Left ventricle myocardium inferior (tissue), 1 donor: ENCODE results near the gene MAGI1. TPM values are rescaled to one million over a fixed set of nuclear protein-coding genes. Genes with fewer than 3 reads are reported as not detected.

Experiments
- DNase-seq: peaks from one replicate; pipeline ENCODE4 v3.0.0-alpha.2; 2020
- H3K27ac ChIP-seq: fragments of 200-600 bp; replicated peaks from 2 replicates; pipeline ENCODE4 v1.8.0; 2021
- H3K27me3 ChIP-seq: fragments of 200-600 bp; 2 replicates; pipeline ENCODE4 v1.8.0; 2021; ENCODE audit warnings: low read depth
- H3K36me3 ChIP-seq: fragments of 200-600 bp; 2 replicates; pipeline ENCODE4 v1.8.0; 2021
- H3K4me1 ChIP-seq: fragments of 200-600 bp; 2 replicates; pipeline ENCODE4 v1.8.0; 2021
- H3K4me3 ChIP-seq: fragments of 200-600 bp; 2 replicates; pipeline ENCODE4 v1.8.0; 2021; ENCODE audit warnings: mild to moderate bottlenecking, moderate library complexity
- H3K9me3 ChIP-seq: fragments of 200-600 bp; replicated peaks from 2 replicates; pipeline ENCODE4 v1.8.0; 2021
- intact Hi-C: fragments of 100-400 bp; cut with micrococcal nuclease; formaldehyde crosslinking; loops from one replicate; pipeline ENCODE4 v1.11.0; 2022
- total RNA-seq: library from RNA; stranded (reverse); fragmentation: NEBNext Ultra II Directional; extraction: Animal tissue kit (Norgen Biotek cat#: 25700); gene quantifications from one replicate; pipeline ENCODE4 v1.2.1, GENCODE V29; 2021
- TF ChIP-seq, protein P1 (sequence below): fragments of 200-600 bp; IDR thresholded peaks from 2 replicates; pipeline ENCODE4 v1.8.0; 2021; ENCODE audit warnings: antibody characterized with exemption, mild to moderate bottlenecking, borderline replicate concordance
- donor health status: DM: no; HTN: yes; CAD: no; lungs with severe emphysema.

The MAGI1 gene
- total RNA-seq, 1 donor from 2014 or later, result 36.6 TPM

DNA sequence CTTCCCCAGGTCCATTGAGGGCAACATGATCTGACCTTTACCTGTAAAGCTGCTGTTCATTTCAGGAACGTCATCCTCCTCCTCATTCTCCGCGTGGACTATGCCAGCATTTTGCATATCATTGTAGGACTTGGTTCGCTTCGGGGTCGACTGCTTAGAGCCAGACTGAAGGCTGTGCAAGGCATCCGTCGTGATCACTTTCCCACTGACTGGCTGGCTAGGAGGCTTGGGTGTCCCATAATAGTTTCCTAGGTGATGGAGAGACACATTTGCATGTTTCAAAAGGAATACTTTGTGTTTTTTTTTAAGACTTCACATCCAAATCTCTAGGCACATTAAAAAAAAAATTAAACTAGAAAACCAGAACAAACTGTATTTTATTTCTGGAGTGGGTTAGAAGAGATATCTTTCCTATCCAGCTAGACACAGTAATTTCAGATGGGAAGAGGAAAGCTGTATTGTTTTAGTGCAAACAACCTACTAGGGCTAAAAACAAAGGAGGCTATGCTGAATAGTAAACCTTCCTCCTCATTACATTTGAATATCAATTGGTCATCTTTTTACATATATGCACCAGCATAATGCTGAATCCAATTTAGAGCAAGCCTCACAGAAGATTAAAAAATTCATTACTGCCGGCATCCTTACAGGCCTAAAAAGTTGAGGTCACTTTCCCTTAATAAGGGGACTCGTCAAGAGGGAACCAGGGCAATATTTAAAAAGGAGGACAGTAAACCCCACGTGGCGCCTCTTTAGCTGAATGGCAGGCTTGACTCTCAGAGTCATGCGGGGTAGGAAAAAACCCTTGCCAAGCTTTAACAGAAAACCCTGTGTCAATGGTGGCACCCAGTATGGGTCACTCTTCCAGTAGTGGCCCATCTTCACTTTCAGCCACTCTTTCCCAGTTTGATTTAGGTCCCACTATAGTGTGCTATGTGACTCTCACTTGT, 559.9 kb downstream of the MAGI1 start:
- intact Hi-C loops, result no loop called here
- H3K36me3 ChIP-seq, result no peaks in the 10 kb centered on the region
- H3K27me3 ChIP-seq, result no peaks in the 10 kb centered on the region
- no peaks in the 10 kb centered on the region for H3K9me3 ChIP-seq
- H3K27ac ChIP-seq, result no peak overlapping the region
- no peak overlapping the region for H3K4me3 ChIP-seq
- TF ChIP-seq, protein P1, sequence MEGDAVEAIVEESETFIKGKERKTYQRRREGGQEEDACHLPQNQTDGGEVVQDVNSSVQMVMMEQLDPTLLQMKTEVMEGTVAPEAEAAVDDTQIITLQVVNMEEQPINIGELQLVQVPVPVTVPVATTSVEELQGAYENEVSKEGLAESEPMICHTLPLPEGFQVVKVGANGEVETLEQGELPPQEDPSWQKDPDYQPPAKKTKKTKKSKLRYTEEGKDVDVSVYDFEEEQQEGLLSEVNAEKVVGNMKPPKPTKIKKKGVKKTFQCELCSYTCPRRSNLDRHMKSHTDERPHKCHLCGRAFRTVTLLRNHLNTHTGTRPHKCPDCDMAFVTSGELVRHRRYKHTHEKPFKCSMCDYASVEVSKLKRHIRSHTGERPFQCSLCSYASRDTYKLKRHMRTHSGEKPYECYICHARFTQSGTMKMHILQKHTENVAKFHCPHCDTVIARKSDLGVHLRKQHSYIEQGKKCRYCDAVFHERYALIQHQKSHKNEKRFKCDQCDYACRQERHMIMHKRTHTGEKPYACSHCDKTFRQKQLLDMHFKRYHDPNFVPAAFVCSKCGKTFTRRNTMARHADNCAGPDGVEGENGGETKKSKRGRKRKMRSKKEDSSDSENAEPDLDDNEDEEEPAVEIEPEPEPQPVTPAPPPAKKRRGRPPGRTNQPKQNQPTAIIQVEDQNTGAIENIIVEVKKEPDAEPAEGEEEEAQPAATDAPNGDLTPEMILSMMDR, result no peak
- peaks cover 53% of the 10 kb centered on the region for H3K4me1 ChIP-seq
- DNase-seq, result no peak

DNA sequence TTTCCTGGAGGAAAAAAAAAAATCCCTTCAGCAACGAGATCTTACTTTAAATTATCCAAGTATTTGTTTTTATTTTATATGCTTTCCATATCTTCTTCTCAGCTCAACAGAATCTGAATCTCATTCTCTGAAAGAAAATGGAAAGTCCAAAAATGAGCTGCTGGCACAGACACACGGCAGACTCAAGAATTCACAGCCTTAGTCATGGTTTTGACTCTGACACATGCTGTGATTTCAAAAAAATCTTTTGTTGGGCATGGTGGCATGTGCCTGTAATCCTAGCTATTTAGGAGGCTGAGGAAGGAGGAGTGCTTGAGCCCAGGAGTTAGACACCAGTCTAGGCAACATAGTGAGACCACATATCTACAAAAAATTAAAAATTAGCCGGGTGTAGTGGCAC, 565.0 kb downstream of the MAGI1 start:
- Histone ChIP-seq H3K9me3 (no peaks in the 10 kb centered on the region), H3K27me3 (no peaks in the 10 kb centered on the region), H3K36me3 (no peaks in the 10 kb centered on the region), H3K4me3 (no peak overlapping the region), H3K4me1 (peaks cover 20% of the 10 kb centered on the region), H3K27ac (no peak overlapping the region)
- DNase-seq, result no peak
- TF ChIP-seq, protein P1, result no peak
- intact Hi-C loops, result no loop called here

DNA sequence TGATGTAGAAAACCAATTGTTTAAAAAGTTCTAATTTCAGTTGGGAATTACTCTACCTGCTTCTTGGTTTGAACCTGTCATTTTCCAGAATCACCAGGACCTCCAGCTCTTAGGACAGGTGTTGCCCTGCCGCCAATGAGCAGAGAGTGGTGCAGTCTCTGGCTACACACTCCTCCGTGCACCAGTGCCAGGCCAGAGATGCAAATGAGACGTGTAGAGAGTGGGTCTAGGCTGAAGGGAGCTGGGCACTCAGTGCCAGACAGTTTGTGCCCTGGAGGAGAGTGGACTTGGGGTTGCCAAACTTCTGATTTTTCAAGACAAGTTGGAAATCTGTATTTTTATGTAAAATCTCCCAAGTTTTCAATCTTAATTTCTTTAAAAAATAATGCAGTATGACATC, 566.2 kb downstream of the MAGI1 start:
- TF ChIP-seq, protein P1, result no peak

DNA sequence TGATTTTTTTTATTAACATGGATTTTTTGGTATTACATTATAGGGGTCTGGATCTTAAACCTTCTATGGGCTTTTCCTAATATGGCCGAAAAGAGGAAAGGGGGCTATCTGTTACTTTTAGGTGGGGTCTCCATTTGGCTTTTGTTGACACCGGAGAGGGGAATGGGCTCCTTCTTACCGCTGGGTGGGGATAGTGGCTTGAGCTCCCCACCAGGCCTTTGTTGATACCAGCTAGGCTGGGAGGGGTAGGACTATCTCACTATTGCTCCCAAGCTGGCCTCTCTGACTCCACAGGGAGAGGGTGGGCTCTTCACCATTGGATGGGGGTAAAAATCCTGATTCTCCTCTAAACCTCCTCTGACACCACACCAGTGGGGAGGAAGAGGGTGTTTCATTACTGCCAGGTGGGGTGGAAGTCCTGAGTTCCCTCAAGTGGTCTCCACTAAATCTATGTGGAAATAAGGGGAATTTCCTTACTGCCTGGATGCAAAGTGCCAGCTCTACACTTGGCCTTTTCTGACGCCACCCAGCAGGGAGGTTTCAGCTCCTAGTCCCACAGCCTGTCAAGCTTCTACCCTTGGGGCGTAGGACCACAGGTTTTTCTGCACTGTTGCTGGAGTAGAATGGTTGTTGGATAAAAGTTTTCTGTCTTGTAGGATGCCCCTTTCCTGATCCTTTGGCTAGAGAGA, 572.3 kb downstream of the MAGI1 start:
- no peak for DNase-seq
- Histone ChIP-seq H3K36me3 (no peaks in the 10 kb centered on the region), H3K27me3 (no peaks in the 10 kb centered on the region), H3K9me3 (peaks cover 5% of the 10 kb centered on the region), H3K4me3 (no peak overlapping the region), H3K27ac (no peak overlapping the region), H3K4me1 (no peaks in the 10 kb centered on the region)
- TF ChIP-seq, protein P1, result no peak
- intact Hi-C loops, result no loop called here

More for the DNA sequence above, 566.2 kb downstream of the MAGI1 start:
- Histone ChIP-seq H3K4me3 (no peak overlapping the region), H3K27ac (no peak overlapping the region), H3K4me1 (peaks cover 17% of the 10 kb centered on the region), H3K9me3 (no peaks in the 10 kb centered on the region), H3K36me3 (no peaks in the 10 kb centered on the region), H3K27me3 (no peaks in the 10 kb centered on the region)
- no peak for DNase-seq
- intact Hi-C loops, result no loop called here

DNA sequence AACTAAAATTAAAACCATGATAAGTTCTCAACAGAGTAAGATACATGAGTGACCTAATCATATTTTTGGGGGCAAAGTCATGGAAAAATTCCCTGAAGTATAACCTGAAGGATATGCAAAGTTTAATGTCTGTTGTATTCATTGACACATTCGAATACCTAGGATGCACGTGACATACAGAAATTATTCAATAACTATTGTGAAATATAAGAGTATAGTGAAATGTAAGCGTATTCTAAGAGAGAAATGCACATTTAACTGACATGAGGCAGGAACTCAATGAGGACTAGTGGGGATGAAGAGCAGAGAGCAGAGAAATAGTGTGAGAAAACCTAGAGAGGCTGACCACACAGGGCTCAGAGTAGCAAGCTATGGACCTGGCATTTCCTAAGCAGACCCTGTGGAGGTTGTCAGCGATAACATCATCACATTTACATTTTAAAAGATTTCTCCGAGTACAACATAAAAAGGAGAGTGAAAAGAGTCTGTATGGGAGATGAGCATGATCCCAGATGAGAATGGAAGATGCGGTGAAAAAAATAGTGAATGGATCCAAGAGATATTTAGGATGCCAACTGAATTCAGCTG, 588.8 kb downstream of the MAGI1 start:
- H3K9me3 ChIP-seq, result no peaks in the 10 kb centered on the region
- no peak overlapping the region for H3K27ac ChIP-seq
- H3K27me3 ChIP-seq, result no peaks in the 10 kb centered on the region
- TF ChIP-seq, protein P1, result no peak
- no peak overlapping the region for H3K4me3 ChIP-seq
- no peak for DNase-seq
- peaks cover 6% of the 10 kb centered on the region for H3K4me1 ChIP-seq
- no peaks in the 10 kb centered on the region for H3K36me3 ChIP-seq
- intact Hi-C loops, result no loop called here
